Stomach (tissue), 4 donors: ENCODE measurements around the gene DPF1.

Experiments
- CTCF ChIP-seq, 7 experiments: fragments of 450-650 bp in 4 of 7; fragments of 200-600 bp in 3 of 7; sonication (generic) in 3 of 7; IDR thresholded peaks; one replicate each; pipeline ENCODE4 v1.5.1; 2016 to 2019; ENCODE audit warnings: antibody characterized with exemption in 7 of 7, control low read depth in 2 of 7, mild to moderate bottlenecking in 1 of 7
- POLR2A ChIP-seq, 4 donors: fragments of 450-650 bp; IDR thresholded peaks; one replicate each; pipeline ENCODE4 v1.6.1; 2016; ENCODE audit warnings: antibody characterized with exemption in 4 of 4, control low read depth in 2 of 4, mild to moderate bottlenecking in 1 of 4, moderate library complexity in 1 of 4
- POLR2AphosphoS5 ChIP-seq, 3 donors: sonication (generic); formaldehyde crosslinking; IDR thresholded peaks; one replicate each; pipeline ENCODE4 v1.6.1; 2016; ENCODE audit warnings: antibody characterized with exemption in 3 of 3

GRCh38 chr19:38253788-38254187, 29.8 kb upstream of the DPF1 start:
- TF ChIP-seq POLR2AphosphoS5 (IDR thresholded peaks at IDR 0.05) (no peak), CTCF (IDR thresholded peaks at IDR 0.05) (no peak), POLR2A (IDR thresholded peaks at IDR 0.05) (no peak)
